NCI-H510A treated with DMSO at 0.1 percent for 48 hours (cell line): ENCODE measurements around the gene LHFPL2.

Source experiments
- DNase-seq: peaks from one replicate; lab custom pipeline; 2025; lab: John Stamatoyannopoulos, UW

Gene LHFPL2

GRCh38 chr5:78666041-78666444 is 17.5 kb upstream of the LHFPL2 start:
- DNase-seq, result no peak

- DNase-seq, result no peak
Measured at GRCh38 chr5:78665534-78665933, 17.0 kb upstream of the LHFPL2 start.

- DNase-seq, result no peak
Measured at GRCh38 chr5:78662323-78662722, 13.8 kb upstream of the LHFPL2 start.

- DNase-seq, result no peak
Measured at GRCh38 chr5:78661691-78662090, 13.1 kb upstream of the LHFPL2 start.

GRCh38 chr5:78661044-78661443 is 12.5 kb upstream of the LHFPL2 start:
- no peak for DNase-seq

- DNase-seq, result no peak
Measured at GRCh38 chr5:78660401-78660800, 11.8 kb upstream of the LHFPL2 start.

GRCh38 chr5:78659714-78660113 is 11.1 kb upstream of the LHFPL2 start:
- no peak for DNase-seq

GRCh38 chr5:78659114-78659513 is 10.5 kb upstream of the LHFPL2 start:
- no peak for DNase-seq

GRCh38 chr5:78657201-78657600 is 8.6 kb upstream of the LHFPL2 start:
- no peak for DNase-seq

- DNase-seq, result no peak
Measured at GRCh38 chr5:78655746-78656290, 7.2 kb upstream of the LHFPL2 start.

GRCh38 chr5:78654386-78654785 is 5.8 kb upstream of the LHFPL2 start:
- DNase-seq, result no peak

- DNase-seq, result no peak
Measured at GRCh38 chr5:78653681-78654366, 5.3 kb upstream of the LHFPL2 start.

- no peak for DNase-seq
Measured at GRCh38 chr5:78653031-78653430, 4.5 kb upstream of the LHFPL2 start.

- DNase-seq, result no peak
Measured at GRCh38 chr5:78651468-78651867, 2.9 kb upstream of the LHFPL2 start.

- DNase-seq, result no peak
Measured at GRCh38 chr5:78650531-78650930, 2.0 kb upstream of the LHFPL2 start.

GRCh38 chr5:78649861-78650496 is 1.4 kb upstream of the LHFPL2 start:
- no peak for DNase-seq

- DNase-seq, result no peak
Measured at GRCh38 chr5:78649211-78649695, 681 bp upstream of the LHFPL2 start.

- peak; percentile 21 for DNase-seq
Measured at GRCh38 chr5:78647838-78648358, 674 bp downstream of the LHFPL2 start.

- DNase-seq, result peak; percentile 17
Measured at GRCh38 chr5:78647351-78647818, 1.2 kb downstream of the LHFPL2 start.

GRCh38 chr5:78644741-78645300 is 3.8 kb downstream of the LHFPL2 start:
- no peak for DNase-seq

- DNase-seq, result no peak
Measured at GRCh38 chr5:78644129-78644528, 4.4 kb downstream of the LHFPL2 start.

GRCh38 chr5:78642701-78643100 is 5.9 kb downstream of the LHFPL2 start:
- no peak for DNase-seq
